ENCODE results near the gene KAT7. TPM values are rescaled to one million over a fixed set of nuclear protein-coding genes. Genes with fewer than 3 reads are reported as not detected.

KAT7 gene
- total RNA-seq, 4 donors from 2014 or later: 22.8 to 42.8 (median 33.3) TPM

DNA sequence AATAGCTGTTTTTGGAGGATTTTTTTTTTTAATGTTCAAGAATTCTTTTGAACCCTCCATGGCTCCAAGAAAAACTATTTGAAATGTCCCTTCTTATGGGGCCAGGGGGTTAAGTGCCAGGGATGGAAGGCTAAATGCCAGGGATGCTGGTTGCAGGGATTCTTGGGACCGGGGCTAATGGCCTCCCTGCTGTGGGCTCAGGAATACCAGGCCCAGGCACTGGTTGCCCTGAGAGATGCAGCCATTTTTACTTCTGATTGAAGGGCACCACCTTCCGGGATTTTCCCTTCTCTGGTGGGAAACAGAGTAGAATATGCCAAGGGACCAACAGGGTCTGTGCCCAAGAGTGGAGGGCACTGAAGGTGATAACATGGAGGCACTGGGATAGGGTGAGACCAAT, 10.9 kb upstream of the KAT7 start:
- TF ChIP-seq, protein P1, sequence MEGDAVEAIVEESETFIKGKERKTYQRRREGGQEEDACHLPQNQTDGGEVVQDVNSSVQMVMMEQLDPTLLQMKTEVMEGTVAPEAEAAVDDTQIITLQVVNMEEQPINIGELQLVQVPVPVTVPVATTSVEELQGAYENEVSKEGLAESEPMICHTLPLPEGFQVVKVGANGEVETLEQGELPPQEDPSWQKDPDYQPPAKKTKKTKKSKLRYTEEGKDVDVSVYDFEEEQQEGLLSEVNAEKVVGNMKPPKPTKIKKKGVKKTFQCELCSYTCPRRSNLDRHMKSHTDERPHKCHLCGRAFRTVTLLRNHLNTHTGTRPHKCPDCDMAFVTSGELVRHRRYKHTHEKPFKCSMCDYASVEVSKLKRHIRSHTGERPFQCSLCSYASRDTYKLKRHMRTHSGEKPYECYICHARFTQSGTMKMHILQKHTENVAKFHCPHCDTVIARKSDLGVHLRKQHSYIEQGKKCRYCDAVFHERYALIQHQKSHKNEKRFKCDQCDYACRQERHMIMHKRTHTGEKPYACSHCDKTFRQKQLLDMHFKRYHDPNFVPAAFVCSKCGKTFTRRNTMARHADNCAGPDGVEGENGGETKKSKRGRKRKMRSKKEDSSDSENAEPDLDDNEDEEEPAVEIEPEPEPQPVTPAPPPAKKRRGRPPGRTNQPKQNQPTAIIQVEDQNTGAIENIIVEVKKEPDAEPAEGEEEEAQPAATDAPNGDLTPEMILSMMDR (IDR thresholded peaks at IDR 0.05; ENCODE audit: low read depth): no peak

DNA sequence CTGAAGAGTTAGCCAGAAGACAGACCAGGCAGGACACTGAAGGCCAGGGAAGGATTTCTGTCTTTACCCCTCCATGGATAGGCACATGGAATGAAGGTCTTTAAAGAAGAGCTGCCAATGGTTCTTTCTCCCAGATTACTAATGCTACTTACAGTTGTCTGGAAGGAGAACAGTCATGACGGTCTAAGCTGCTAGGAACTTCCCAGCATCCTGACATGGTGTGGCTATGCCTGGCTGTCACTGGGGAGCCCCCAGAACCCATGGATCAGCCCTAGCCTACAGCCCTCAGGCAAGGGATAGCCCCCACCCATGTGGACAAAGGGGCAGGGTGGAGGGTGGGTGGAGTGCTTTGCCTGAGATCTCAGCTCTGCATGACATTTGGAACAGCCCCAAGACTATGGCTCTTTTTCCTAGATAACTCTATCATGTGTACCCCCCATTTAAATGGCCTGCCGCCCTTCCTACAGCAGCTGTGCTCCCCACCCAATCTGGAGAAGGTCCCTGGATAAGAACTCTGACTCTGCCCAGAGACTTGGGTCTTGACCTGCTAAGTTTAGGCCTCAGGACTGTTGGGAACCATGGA, 9.2 kb upstream of the KAT7 start:
- TF ChIP-seq, protein P1 (IDR thresholded peaks at IDR 0.05; ENCODE audit: low read depth): no peak

DNA sequence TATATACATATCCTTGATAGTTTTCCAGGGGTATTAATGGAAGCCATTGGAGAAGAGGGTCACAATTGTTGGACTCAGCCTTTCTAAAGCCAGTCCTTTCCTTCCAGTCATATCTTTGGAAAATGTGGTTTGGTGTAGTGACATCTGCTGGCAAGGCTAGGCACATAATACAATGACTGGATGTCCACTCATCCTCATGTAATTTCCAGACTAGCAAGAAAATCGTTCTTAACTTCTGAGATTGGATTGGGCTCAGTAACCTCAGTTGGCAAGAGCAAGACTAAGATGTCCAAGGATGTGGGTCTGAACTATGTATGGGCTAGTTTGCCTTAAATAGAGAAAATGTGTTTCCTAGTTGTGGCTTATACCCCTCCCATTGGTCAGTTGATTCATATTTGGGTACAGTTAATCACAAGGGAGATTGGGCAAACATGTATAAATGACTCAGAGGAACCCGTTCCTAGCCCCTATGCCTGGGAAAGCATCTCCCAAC, 8.7 kb upstream of the KAT7 start:
- TF ChIP-seq, protein P1 (IDR thresholded peaks at IDR 0.05; ENCODE audit: low read depth): no peak

DNA sequence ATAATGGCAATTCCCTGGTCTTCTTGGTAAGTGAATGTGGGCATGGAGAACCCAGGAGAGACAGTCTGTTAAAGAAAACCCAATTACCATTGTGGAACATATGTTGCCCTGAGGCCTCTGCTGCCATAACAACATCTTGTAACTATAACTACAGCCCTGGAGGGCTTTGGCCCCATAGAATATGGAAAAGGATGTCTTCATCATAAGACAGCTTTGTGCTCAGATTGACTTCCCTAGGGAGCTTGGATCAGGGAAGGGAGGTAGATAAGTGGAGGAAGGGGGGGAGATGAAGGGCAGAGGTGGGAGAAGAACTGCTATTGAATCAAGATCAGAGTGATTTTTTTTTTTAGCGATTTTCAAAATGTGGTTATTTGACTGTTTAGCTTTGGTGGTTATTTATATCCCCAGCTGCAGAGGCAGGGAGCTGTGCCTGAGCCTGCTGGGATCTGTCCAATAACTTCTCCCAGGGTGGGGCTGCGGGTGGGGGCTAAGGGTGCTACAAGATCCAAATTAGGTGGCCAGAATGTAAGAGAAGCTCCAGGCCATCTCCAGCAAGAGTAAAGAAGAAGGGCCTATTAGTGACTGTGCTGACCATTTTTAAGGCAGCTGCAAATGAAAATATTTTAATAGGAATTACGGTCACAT, 5.3 kb upstream of the KAT7 start:
- TF ChIP-seq, protein P1 (IDR thresholded peaks at IDR 0.05; ENCODE audit: low read depth): no peak

DNA sequence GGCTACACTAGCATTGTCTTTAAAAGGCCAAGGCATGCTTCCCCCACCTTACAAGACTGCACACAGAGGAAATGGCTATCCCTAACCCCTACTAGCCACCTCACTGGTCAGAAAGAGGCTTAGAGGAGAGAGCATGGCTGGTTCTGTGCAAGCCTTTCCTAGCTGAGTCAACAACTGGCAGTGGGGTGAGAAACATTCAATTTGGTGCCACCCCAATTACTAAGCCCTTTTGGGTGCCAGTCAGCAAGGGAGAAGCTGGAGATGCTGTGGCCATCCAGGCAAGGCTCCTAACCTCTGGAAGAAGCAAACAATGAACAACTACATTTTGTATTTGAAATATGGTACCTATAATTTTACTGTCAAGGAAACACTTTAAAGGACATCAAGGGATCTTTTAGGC, 4.7 kb upstream of the KAT7 start:
- TF ChIP-seq, protein P1 (IDR thresholded peaks at IDR 0.05; ENCODE audit: low read depth): no peak

DNA sequence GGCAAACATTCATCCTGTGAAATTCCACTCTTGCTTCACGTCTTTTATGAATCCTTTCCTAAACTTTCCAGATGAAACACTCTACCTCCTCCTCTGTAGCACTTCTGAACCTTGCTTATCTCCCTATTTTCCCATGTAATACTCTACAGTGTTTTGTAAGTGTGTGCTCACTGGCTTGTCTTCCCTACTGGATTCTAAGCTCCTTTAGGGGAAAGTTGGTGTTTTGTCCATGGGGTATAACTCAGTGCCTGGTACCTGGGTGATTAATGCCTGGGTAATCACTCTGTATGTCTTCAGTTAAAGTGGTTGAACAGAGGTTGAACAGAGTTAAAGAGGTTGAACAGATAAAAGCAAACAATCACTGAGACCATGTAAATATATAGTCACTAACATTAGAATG, 3.8 kb upstream of the KAT7 start:
- TF ChIP-seq, protein P1 (IDR thresholded peaks at IDR 0.05; ENCODE audit: low read depth): no peak

DNA sequence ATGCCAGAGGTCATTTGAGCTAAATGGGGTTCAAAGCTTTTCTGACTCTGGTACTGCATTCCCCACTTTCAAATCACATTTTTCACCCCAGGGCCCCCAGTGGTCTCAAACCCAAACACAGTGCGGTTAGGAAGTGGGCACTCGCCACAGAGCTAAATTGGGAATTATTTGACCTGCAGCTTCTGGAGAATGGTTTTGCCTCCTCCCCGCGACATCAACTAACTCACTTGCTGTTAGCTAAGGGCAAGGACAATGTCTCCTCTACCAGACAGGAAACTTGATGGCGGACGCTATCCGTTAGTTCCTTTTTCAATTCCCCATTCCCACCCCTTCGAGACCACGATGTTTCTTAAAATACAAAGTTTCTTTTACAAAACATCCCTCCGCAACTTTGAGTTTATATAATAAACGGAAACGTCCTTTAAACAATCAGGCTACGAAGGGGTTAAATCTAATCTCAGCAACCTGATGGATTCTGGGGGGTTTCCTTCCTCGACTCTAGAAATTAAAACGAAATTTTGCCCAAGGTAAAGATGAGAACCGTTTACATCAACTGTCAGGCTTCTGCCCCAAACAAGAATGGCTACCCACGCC, 500 bp upstream of the KAT7 start:
- TF ChIP-seq, protein P1 (IDR thresholded peaks at IDR 0.05; ENCODE audit: low read depth): no peak
